Stomach (tissue), 9 donors: Measurements from ENCODE around the gene USP32. TPM values are rescaled to one million over a fixed set of nuclear protein-coding genes. Genes with fewer than 3 reads are reported as not detected.

Source experiments
- DNase-seq, 2 donors: peaks; one replicate each; pipeline versions ENCODE4 v3.0.0 to v3.0.0-alpha.2; 2013 to 2019
- H3K27ac ChIP-seq, 5 donors: fragments of 200-600 bp in 4 of 5; sonication (generic) in 4 of 5; one replicate each; pipeline ENCODE4 v1.5.1; 2013 to 2019; ENCODE audit warnings: mild to moderate bottlenecking in 1 of 5, moderate library complexity in 1 of 5
- H3K27me3 ChIP-seq, 3 donors: fragments of 200-600 bp; sonication (generic); one replicate each; pipeline ENCODE4 v1.5.1; 2017 to 2019; ENCODE audit warnings: mixed run types in 1 of 3
- H3K36me3 ChIP-seq, 4 donors: fragments of 200-600 bp; sonication (generic); 1 replicate in 3 of 4; 2 replicates in 1 of 4; pipeline ENCODE4 v1.5.1; 2016 to 2019
- H3K4me1 ChIP-seq, 4 donors: fragments of 200-600 bp; sonication (generic); one replicate each; pipeline ENCODE4 v1.5.1; 2016 to 2019
- H3K4me3 ChIP-seq, 4 donors: fragments of 200-600 bp; sonication (generic) in 3 of 4; one replicate each; pipeline ENCODE4 v1.5.1; 2016 to 2019; ENCODE audit warnings: mild to moderate bottlenecking in 1 of 4
- H3K9me3 ChIP-seq, 4 donors: fragments of 200-600 bp; sonication (generic); one replicate each; pipeline ENCODE4 v1.5.1; 2016 to 2019
- EP300 ChIP-seq: sonication (generic); formaldehyde crosslinking; IDR thresholded peaks from one replicate; pipeline ENCODE4 v1.6.1; 2017; ENCODE audit warnings: antibody characterized with exemption
- POLR2A ChIP-seq, 4 donors: fragments of 450-650 bp; IDR thresholded peaks; one replicate each; pipeline ENCODE4 v1.6.1; 2016; ENCODE audit warnings: antibody characterized with exemption in 4 of 4, control low read depth in 2 of 4, mild to moderate bottlenecking in 1 of 4, moderate library complexity in 1 of 4
- POLR2AphosphoS5 ChIP-seq, 3 donors: sonication (generic); formaldehyde crosslinking; IDR thresholded peaks; one replicate each; pipeline ENCODE4 v1.6.1; 2016; ENCODE audit warnings: antibody characterized with exemption in 3 of 3
- WGBS, 5 donors: extraction: QIAGEN DNeasy Blood & Tissue Kit in 3 of 5; methylation state at CpG; one replicate each; pipeline versions ENCODE4 v1.1.5 to v1.1.7; 2013 to 2018; 5-methylcytosine and 5-hydroxymethylcytosine counted together
- intact Hi-C: fragments of 100-400 bp; cut with DNase I; formaldehyde crosslinking; loops from one replicate; pipeline ENCODE4 v1.15.1; 2023; ENCODE audit warnings: low total_unique reads
- polyA plus RNA-seq, 3 donors: library from polyadenylated mRNA; stranded (reverse); fragments of 200-250 nt; gene quantifications; one replicate each; pipeline ENCODE4 v1.2.3, GENCODE V29; 2013
- total RNA-seq, 5 donors: library from RNA; depleted of rRNA; stranded (reverse); fragments of >200 nt; gene quantifications; one replicate each; pipeline versions ENCODE4 v1.1.0 to v1.2.3, GENCODE V29; 2014 to 2016
- TF ChIP-seq, protein P1 (sequence below), 7 experiments: fragments of 450-650 bp in 4 of 7; fragments of 200-600 bp in 3 of 7; sonication (generic) in 3 of 7; IDR thresholded peaks; one replicate each; pipeline ENCODE4 v1.5.1; 2016 to 2019; ENCODE audit warnings: antibody characterized with exemption in 7 of 7, control low read depth in 2 of 7, mild to moderate bottlenecking in 1 of 7
- donor health status: healthy with polysubstance abuse.
- donor health status: Bipolar disorder and iron deficiency.
- donor health status: healthy.

USP32 gene
- total and polyA plus RNA-seq, 8 donors: 7.5 to 70.9 (median 16.0) TPM

GRCh38 chr17:60159479-60159866 is 232.5 kb downstream of the USP32 start:
- WGBS, 5 donors: 70 to 83% (median 75%) methylated on average over 6 of the region's 6 CpGs
- TF ChIP-seq, protein P1, sequence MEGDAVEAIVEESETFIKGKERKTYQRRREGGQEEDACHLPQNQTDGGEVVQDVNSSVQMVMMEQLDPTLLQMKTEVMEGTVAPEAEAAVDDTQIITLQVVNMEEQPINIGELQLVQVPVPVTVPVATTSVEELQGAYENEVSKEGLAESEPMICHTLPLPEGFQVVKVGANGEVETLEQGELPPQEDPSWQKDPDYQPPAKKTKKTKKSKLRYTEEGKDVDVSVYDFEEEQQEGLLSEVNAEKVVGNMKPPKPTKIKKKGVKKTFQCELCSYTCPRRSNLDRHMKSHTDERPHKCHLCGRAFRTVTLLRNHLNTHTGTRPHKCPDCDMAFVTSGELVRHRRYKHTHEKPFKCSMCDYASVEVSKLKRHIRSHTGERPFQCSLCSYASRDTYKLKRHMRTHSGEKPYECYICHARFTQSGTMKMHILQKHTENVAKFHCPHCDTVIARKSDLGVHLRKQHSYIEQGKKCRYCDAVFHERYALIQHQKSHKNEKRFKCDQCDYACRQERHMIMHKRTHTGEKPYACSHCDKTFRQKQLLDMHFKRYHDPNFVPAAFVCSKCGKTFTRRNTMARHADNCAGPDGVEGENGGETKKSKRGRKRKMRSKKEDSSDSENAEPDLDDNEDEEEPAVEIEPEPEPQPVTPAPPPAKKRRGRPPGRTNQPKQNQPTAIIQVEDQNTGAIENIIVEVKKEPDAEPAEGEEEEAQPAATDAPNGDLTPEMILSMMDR (IDR thresholded peaks at IDR 0.05): no peak
- TF ChIP-seq EP300 (no peak), POLR2AphosphoS5 (IDR thresholded peaks at IDR 0.05) (no peak), POLR2A (IDR thresholded peaks at IDR 0.05) (no peak)
- H3K4me1 ChIP-seq: peaks cover 8 to 33% (median 20%) of the 10 kb centered on the region in 4 donors
- H3K36me3 ChIP-seq: no peaks in the 10 kb centered on the region
- no peak for DNase-seq
- intact Hi-C loops: no loop called here
- H3K27ac ChIP-seq: no peak overlapping the region
- H3K27me3 ChIP-seq: peaks cover 0 to 64% (median 4%) of the 10 kb centered on the region in 3 donors
- no peak overlapping the region for H3K4me3 ChIP-seq
- no peaks in the 10 kb centered on the region for H3K9me3 ChIP-seq

DNA sequence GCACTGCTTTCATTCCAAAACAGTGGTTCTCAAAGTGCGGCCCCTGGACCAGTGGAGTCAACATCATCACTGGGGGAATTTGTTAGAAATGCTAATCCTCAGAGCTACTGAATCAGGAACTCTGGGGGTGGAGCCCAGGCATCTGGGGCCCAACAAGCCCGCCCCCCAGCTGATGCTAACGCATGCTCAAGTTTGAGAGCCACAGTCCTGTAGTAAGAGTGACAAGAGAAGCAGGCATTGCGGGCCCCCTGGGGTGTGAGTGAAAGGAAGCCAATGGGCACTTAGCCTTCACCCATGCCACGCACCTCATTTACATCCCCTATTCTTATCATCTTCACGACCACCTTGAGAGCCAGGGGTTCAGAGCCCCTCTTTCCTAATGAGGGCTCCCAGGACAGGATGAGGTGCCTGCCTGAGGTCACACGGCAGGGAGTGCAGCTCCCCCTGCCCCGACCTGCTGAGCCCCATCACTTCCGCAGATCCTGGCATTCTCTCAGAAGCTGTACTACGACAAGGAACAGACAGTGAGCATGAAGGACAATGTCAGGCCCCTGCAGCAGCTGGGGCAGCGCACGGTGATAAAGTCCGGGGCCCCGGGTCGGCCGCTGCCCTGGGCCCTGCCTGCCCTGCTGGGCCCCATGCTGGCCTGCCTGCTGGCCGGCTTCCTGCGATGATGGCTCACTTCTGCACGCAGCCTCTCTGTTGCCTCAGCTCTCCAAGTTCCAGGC is 233.0 kb downstream of the USP32 start:
- peaks cover 0 to 65% (median 4%) of the 10 kb centered on the region in 3 donors for H3K27me3 ChIP-seq
- intact Hi-C loops: no loop called here
- peaks cover 8 to 33% (median 21%) of the 10 kb centered on the region in 4 donors for H3K4me1 ChIP-seq
- DNase-seq: no peak
- H3K27ac ChIP-seq: no peak overlapping the region
- H3K36me3 ChIP-seq: no peaks in the 10 kb centered on the region
- no peaks in the 10 kb centered on the region for H3K9me3 ChIP-seq
- H3K4me3 ChIP-seq: no peak overlapping the region
- WGBS, 5 donors: 50 to 65% (median 57%) methylated on average over 12 to 19 of the region's 19 CpGs
- TF ChIP-seq, protein P1 (IDR thresholded peaks at IDR 0.05): no peak
- TF ChIP-seq POLR2AphosphoS5 (IDR thresholded peaks at IDR 0.05): no peak
- TF ChIP-seq POLR2A (IDR thresholded peaks at IDR 0.05): no peak
- no peak for TF ChIP-seq EP300

- intact Hi-C loops: no loop called here
- no peak overlapping the region for H3K27ac ChIP-seq
- WGBS, 5 donors: 79 to 85% (median 84%) methylated on average over 15 to 18 of the region's 18 CpGs
- TF ChIP-seq POLR2AphosphoS5 (IDR thresholded peaks at IDR 0.05) (no peak), POLR2A (IDR thresholded peaks at IDR 0.05) (no peak)
- TF ChIP-seq, protein P1 (IDR thresholded peaks at IDR 0.05): no peak
- H3K9me3 ChIP-seq: no peaks in the 10 kb centered on the region
- no peaks in the 10 kb centered on the region for H3K36me3 ChIP-seq
- peaks cover 8 to 31% (median 24%) of the 10 kb centered on the region in 4 donors for H3K4me1 ChIP-seq
- H3K4me3 ChIP-seq: no peak overlapping the region
- DNase-seq: no peak
- H3K27me3 ChIP-seq: peaks cover 0 to 77% (median 4%) of the 10 kb centered on the region in 3 donors
These were observed 234.4 kb downstream of the USP32 start for GRCh38 chr17:60157487-60158040.

- no peak overlapping the region for H3K27ac ChIP-seq
- DNase-seq: no peak
- H3K4me1 ChIP-seq: peaks cover 4 to 25% (median 19%) of the 10 kb centered on the region in 4 donors
- H3K36me3 ChIP-seq: no peaks in the 10 kb centered on the region
- no peak overlapping the region for H3K4me3 ChIP-seq
- no peak for TF ChIP-seq POLR2AphosphoS5 (IDR thresholded peaks at IDR 0.05)
- no peak for TF ChIP-seq POLR2A (IDR thresholded peaks at IDR 0.05)
- TF ChIP-seq, protein P1 (IDR thresholded peaks at IDR 0.05): no peak
- TF ChIP-seq EP300: no peak
- no peaks in the 10 kb centered on the region for H3K9me3 ChIP-seq
- peaks cover 0 to 81% (median under 1%) of the 10 kb centered on the region in 3 donors for H3K27me3 ChIP-seq
- intact Hi-C loops: no loop called here
- WGBS, 5 donors: 69 to 85% (median 78%) methylated on average over 8 of the region's 8 CpGs
These were observed 235.2 kb downstream of the USP32 start for GRCh38 chr17:60156746-60157145.
